Smooth muscle cell (in vitro differentiated cells): ENCODE results near the gene HSD11B2. TPM values are rescaled to one million over a fixed set of nuclear protein-coding genes. Genes with fewer than 3 reads are reported as not detected.

Source experiments
- DNase-seq: peaks from one replicate; lab custom pipeline; 2025; ENCODE audit not compliant: unreplicated experiment; lab: John Stamatoyannopoulos, UW
- H2AFZ ChIP-seq: fragments of 200-600 bp; sonication (generic); 2 replicates; pipeline ENCODE4 v1.6.0; 2016; ENCODE audit warnings: antibody characterized with exemption, low read depth, mild to moderate bottlenecking
- H3F3A ChIP-seq: fragments of 200-600 bp; sonication (generic); 2 replicates; pipeline ENCODE4 v1.6.0; 2017; ENCODE audit warnings: antibody characterized with exemption, low read depth
- H3K27ac ChIP-seq: fragments of 200-600 bp; sonication (generic); 2 replicates; pipeline ENCODE4 v1.5.1; 2016; ENCODE audit warnings: low read depth, mild to moderate bottlenecking
- H3K27me3 ChIP-seq: fragments of 200-600 bp; sonication (generic); 2 replicates; pipeline ENCODE4 v1.6.1; 2016; ENCODE audit warnings: low read depth, mild to moderate bottlenecking
- H3K36me3 ChIP-seq: fragments of 200-600 bp; sonication (generic); 2 replicates; pipeline ENCODE4 v1.5.1; 2016; ENCODE audit warnings: low read depth
- H3K4me1 ChIP-seq: fragments of 200-600 bp; sonication (generic); 2 replicates; pipeline ENCODE4 v1.5.1; 2016; ENCODE audit warnings: low read depth
- H3K4me2 ChIP-seq: fragments of 200-600 bp; sonication (generic); 2 replicates; pipeline ENCODE4 v1.6.0; 2016; ENCODE audit warnings: mild to moderate bottlenecking
- H3K4me3 ChIP-seq: fragments of 200-600 bp; sonication (generic); 2 replicates; pipeline ENCODE4 v1.5.1; 2016; ENCODE audit warnings: mild to moderate bottlenecking
- H3K79me2 ChIP-seq: fragments of 200-600 bp; sonication (generic); 2 replicates; pipeline ENCODE4 v1.6.0; 2016; ENCODE audit warnings: low read depth, mild to moderate bottlenecking
- H3K9ac ChIP-seq: fragments of 200-600 bp; sonication (generic); 2 replicates; pipeline ENCODE4 v1.6.0; 2016; ENCODE audit warnings: low read depth
- H3K9me3 ChIP-seq: fragments of 200-600 bp; sonication (generic); replicated peaks from 2 replicates; pipeline ENCODE4 v1.5.1; 2016; ENCODE audit warnings: low read depth
- H4K20me1 ChIP-seq: fragments of 200-600 bp; sonication (generic); 2 replicates; pipeline ENCODE4 v1.6.0; 2016; ENCODE audit warnings: low read depth
- CTCF ChIP-seq: fragments of 200-600 bp; sonication (generic); IDR thresholded peaks from 2 replicates; pipeline ENCODE4 v1.5.1; 2017; ENCODE audit warnings: borderline replicate concordance, mild to moderate bottlenecking, antibody characterized with exemption; ENCODE audit not compliant: insufficient read depth, poor library complexity, severe bottlenecking
- WGBS: methylation state at CpG from one replicate; pipeline ENCODE4 v1.1.7; 2016; ENCODE audit warnings: low lambda C conversion rate; 5-methylcytosine and 5-hydroxymethylcytosine counted together
- polyA plus RNA-seq: library from polyadenylated mRNA; unstranded; fragments of >200 nt; fragmentation: Nextera tagmentation; extraction: Ambion mirVana; gene quantifications from 2 replicates; pipeline ENCODE4 v1.2.1, GENCODE V29; 2016
- small RNA-seq: library from RNA; depleted of rRNA; stranded (forward); fragments of <200 nt; gene quantifications from one replicate; pipeline ENCODE3, GENCODE V24; 2014
- total RNA-seq: library from RNA; depleted of rRNA; stranded (reverse); fragments of >200 nt; gene quantifications from 2 replicates; pipeline ENCODE4 v1.2.3, GENCODE V29; 2014

The HSD11B2 gene
- total and polyA plus RNA-seq, 2 experiments from 2014 or later, result not detected

- H3K79me2 ChIP-seq, result peaks cover 20% of the 10 kb centered on the region
- H3K4me1 ChIP-seq, result no peaks in the 10 kb centered on the region
- no peaks in the 10 kb centered on the region for H3K27me3 ChIP-seq
- H4K20me1 ChIP-seq, result peaks cover 16% of the 10 kb centered on the region
- no peak within 1 kb of the TSS for H3K9ac ChIP-seq
- H3K36me3 ChIP-seq, result no peaks in the 10 kb centered on the region
- no peaks in the 10 kb centered on the region for H3F3A ChIP-seq
- no peaks in the 10 kb centered on the region for H3K9me3 ChIP-seq
- no peak within 1 kb of the TSS for H3K4me2 ChIP-seq
- H2AFZ ChIP-seq, result no peak within 1 kb of the TSS
- WGBS, result over 99% methylated on average over 6 of the region's 6 CpGs
- DNase-seq, result no peak
- H3K4me3 ChIP-seq, result no peak within 1 kb of the TSS
- H3K27ac ChIP-seq, result no peak within 1 kb of the TSS
- TF ChIP-seq CTCF, result no peak
These were observed 52.2 kb downstream of the HSD11B2 start, which contains the start of gene AGRP for GRCh38 chr16:67483150-67483549. Gene AGRP (minus strand): TSS chr16:67483547. CDS start chr16:67483398, 149 bp downstream.

- Histone ChIP-seq H3K4me2 (no peak overlapping the region), H3K79me2 (peaks cover 12% of the 10 kb centered on the region), H3K27me3 (no peaks in the 10 kb centered on the region), H3K9ac (no peak overlapping the region), H3K9me3 (no peaks in the 10 kb centered on the region), H3K36me3 (no peaks in the 10 kb centered on the region), H2AFZ (no peak overlapping the region), H3K4me1 (peaks cover 3% of the 10 kb centered on the region), H4K20me1 (peaks cover 9% of the 10 kb centered on the region), H3K27ac (no peak overlapping the region), H3K4me3 (no peak overlapping the region), H3F3A (no peaks in the 10 kb centered on the region)
- 86% methylated on average over 12 of the region's 12 CpGs for whole genome bisulfite sequencing
- DNase-seq, result no peak
- TF ChIP-seq CTCF, result no peak
These were observed 53.0 kb downstream of the HSD11B2 start for GRCh38 chr16:67483731-67484525.

- no peak for DNase-seq
- WGBS, result 68% methylated on average over 3 of the region's 3 CpGs
- no peak for TF ChIP-seq CTCF
- Histone ChIP-seq H3K4me3 (no peak overlapping the region), H3F3A (no peaks in the 10 kb centered on the region), H3K9ac (no peak overlapping the region), H3K4me1 (peaks cover 10% of the 10 kb centered on the region), H4K20me1 (no peaks in the 10 kb centered on the region), H2AFZ (no peak overlapping the region), H3K4me2 (no peak overlapping the region), H3K27me3 (no peaks in the 10 kb centered on the region), H3K9me3 (no peaks in the 10 kb centered on the region), H3K27ac (no peak overlapping the region), H3K36me3 (no peaks in the 10 kb centered on the region), H3K79me2 (no peaks in the 10 kb centered on the region)
These were observed 55.9 kb downstream of the HSD11B2 start for GRCh38 chr16:67486805-67487204.

Small RNAs within 50 kb of the gene (small RNA-seq; reads per million reads assigned to genes)
- not detected for gene RNU1-123P

Other genes starting within 250 kb of the HSD11B2 start
- 24.0 and 31.8 TPM in 2 replicates for gene MATCAP1, start 247.2 kb upstream of the HSD11B2 start, total RNA-seq
- gene MATCAP1, start 247.2 kb upstream of the HSD11B2 start, polyA plus RNA-seq, result 24.7 and 28.5 TPM in 2 replicates
- gene EXOC3L1, start 241.0 kb upstream of the HSD11B2 start, total RNA-seq, result not detected in 2 replicates
- gene EXOC3L1, start 241.0 kb upstream of the HSD11B2 start, polyA plus RNA-seq, result 0.51 and 0.84 TPM in 2 replicates
- gene E2F4, start 239.0 kb upstream of the HSD11B2 start, total RNA-seq, result 50.1 and 53.8 TPM in 2 replicates
- 49.9 and 60.9 TPM in 2 replicates for gene E2F4, start 239.0 kb upstream of the HSD11B2 start, polyA plus RNA-seq
- gene ELMO3, start 232.0 kb upstream of the HSD11B2 start, total RNA-seq, result 3.8 and 6.7 TPM in 2 replicates
- 2.2 and 7.8 TPM in 2 replicates for gene ELMO3, start 232.0 kb upstream of the HSD11B2 start, polyA plus RNA-seq
- 45.4 and 56.9 TPM in 2 replicates for gene TMEM208, start 204.0 kb upstream of the HSD11B2 start, total RNA-seq
- gene TMEM208, start 204.0 kb upstream of the HSD11B2 start, polyA plus RNA-seq, result 156 and 171 TPM in 2 replicates
- gene FHOD1, start 183.6 kb upstream of the HSD11B2 start, total RNA-seq, result 7.2 and 16.0 TPM in 2 replicates
- 23.3 and 30.5 TPM in 2 replicates for gene FHOD1, start 183.6 kb upstream of the HSD11B2 start, polyA plus RNA-seq
- gene SLC9A5, start 182.1 kb upstream of the HSD11B2 start, total RNA-seq, result 2.1 and 3.8 TPM in 2 replicates
- 6.9 and 9.1 TPM in 2 replicates for gene SLC9A5, start 182.1 kb upstream of the HSD11B2 start, polyA plus RNA-seq
- 3.9 and 27.0 TPM in 2 replicates for gene PLEKHG4, start 151.6 kb upstream of the HSD11B2 start, total RNA-seq
- gene PLEKHG4, start 151.6 kb upstream of the HSD11B2 start, polyA plus RNA-seq, result 2.7 and 9.9 TPM in 2 replicates
- gene KCTD19, start 104.4 kb upstream of the HSD11B2 start, total RNA-seq, result 0.04 TPM in 1 of 2 replicates, not detected in the other
- 0.49 and 0.59 TPM in 2 replicates for gene KCTD19, start 104.4 kb upstream of the HSD11B2 start, polyA plus RNA-seq
- not detected in 2 replicates for gene LRRC36, start 104.3 kb upstream of the HSD11B2 start, total RNA-seq
- gene LRRC36, start 104.3 kb upstream of the HSD11B2 start, polyA plus RNA-seq, result 0.24 TPM in 1 of 2 replicates, not detected in the other
- 1.9 TPM in 2 replicates for gene TPPP3, start 37.6 kb upstream of the HSD11B2 start, total RNA-seq
- gene TPPP3, start 37.6 kb upstream of the HSD11B2 start, polyA plus RNA-seq, result 1.3 and 2.7 TPM in 2 replicates
- 7.1 and 7.9 TPM in 2 replicates for gene ZDHHC1, start 14.6 kb upstream of the HSD11B2 start, total RNA-seq
- 14.2 and 15.7 TPM in 2 replicates for gene ZDHHC1, start 14.6 kb upstream of the HSD11B2 start, polyA plus RNA-seq
- gene ATP6V0D1, start 50.0 kb downstream of the HSD11B2 start, total RNA-seq, result 74.7 and 96.8 TPM in 2 replicates
- 114 and 128 TPM in 2 replicates for gene ATP6V0D1, start 50.0 kb downstream of the HSD11B2 start, polyA plus RNA-seq
- gene AGRP, start 52.4 kb downstream of the HSD11B2 start, total RNA-seq, result not detected in 2 replicates
- not detected in 2 replicates for gene AGRP, start 52.4 kb downstream of the HSD11B2 start, polyA plus RNA-seq
- 10.7 and 26.6 TPM in 2 replicates for gene RIPOR1, start 97.7 kb downstream of the HSD11B2 start, total RNA-seq
- gene RIPOR1, start 97.7 kb downstream of the HSD11B2 start, polyA plus RNA-seq, result 47.3 and 57.2 TPM in 2 replicates
- gene CTCF, start 131.4 kb downstream of the HSD11B2 start, total RNA-seq, result 32.4 and 37.3 TPM in 2 replicates
- 28.4 and 34.8 TPM in 2 replicates for gene CTCF, start 131.4 kb downstream of the HSD11B2 start, polyA plus RNA-seq
- gene CARMIL2, start 214.0 kb downstream of the HSD11B2 start, total RNA-seq, result 0.18 and 0.76 TPM in 2 replicates
- 1.2 and 1.9 TPM in 2 replicates for gene CARMIL2, start 214.0 kb downstream of the HSD11B2 start, polyA plus RNA-seq
- 16.5 and 21.9 TPM in 2 replicates for gene ACD, start 229.1 kb downstream of the HSD11B2 start, total RNA-seq
- gene ACD, start 229.1 kb downstream of the HSD11B2 start, polyA plus RNA-seq, result 31.7 and 45.2 TPM in 2 replicates
- gene PARD6A, start 229.8 kb downstream of the HSD11B2 start, total RNA-seq, result 0.36 TPM in 1 of 2 replicates, not detected in the other
- 0.58 and 2.0 TPM in 2 replicates for gene PARD6A, start 229.8 kb downstream of the HSD11B2 start, polyA plus RNA-seq
- 8.2 and 9.8 TPM in 2 replicates for gene ENKD1, start 235.6 kb downstream of the HSD11B2 start, total RNA-seq
- 14.2 and 19.0 TPM in 2 replicates for gene ENKD1, start 235.6 kb downstream of the HSD11B2 start, polyA plus RNA-seq
- gene C16orf86, start 235.7 kb downstream of the HSD11B2 start, total RNA-seq, result 3.4 and 6.9 TPM in 2 replicates
- gene C16orf86, start 235.7 kb downstream of the HSD11B2 start, polyA plus RNA-seq, result 3.9 and 8.5 TPM in 2 replicates